ENCODE data around the gene WNT5A. TPM values are rescaled to one million over a fixed set of nuclear protein-coding genes. Genes with fewer than 3 reads are reported as not detected.
A peak's percentile ranks its signal among the peaks of the same experiment; 100 is the strongest.

Gene WNT5A
- polyA plus RNA-seq, 10 donors = 11.4 to 23.0 (median 15.0) TPM

GRCh38 chr3:55453886-55454496, 33.1 kb downstream of the WNT5A start:
- DNase-seq = no peak

DNA sequence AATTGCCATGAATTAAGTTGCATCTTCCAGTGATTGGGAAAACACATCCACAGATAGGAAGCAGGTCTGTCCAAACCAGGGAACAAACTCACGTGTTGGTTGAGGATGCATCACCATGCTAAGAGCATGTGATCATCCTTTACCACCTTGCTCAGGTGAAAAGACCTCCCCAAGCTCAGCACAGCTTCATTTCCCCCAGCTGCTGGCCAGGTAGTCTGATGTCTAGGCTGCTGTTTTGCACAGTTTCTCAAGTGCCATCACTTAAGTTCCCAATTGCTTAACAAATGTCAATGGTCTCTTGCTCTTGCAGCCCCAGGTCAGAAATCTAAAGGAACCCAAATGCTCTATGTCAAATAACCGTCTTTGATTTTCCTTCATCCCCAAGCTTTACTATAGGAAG, 34.2 kb downstream of the WNT5A start:
- no peak for DNase-seq

DNA sequence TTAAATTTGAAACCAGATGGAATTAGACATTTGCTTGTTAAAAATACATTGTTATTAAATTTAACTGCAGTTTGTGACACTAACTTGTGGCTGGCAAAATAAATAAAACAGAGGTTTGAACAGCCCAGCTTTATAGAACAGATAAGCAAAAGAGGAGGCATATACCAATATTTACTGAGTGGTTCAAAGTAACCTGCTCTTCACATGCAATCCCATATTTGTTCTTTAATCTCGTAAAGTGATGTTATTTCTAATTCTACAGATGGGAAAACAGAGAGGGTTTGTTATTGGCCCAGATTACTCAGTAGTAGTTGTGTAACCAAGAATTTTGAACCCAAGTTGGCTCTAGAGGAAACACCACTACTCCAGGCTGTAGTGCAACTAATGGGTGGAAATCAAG, 37.6 kb downstream of the WNT5A start:
- no peak for DNase-seq

- DNase-seq = no peak
Observed at GRCh38 chr3:55446850-55447249, 40.3 kb downstream of the WNT5A start.

DNA sequence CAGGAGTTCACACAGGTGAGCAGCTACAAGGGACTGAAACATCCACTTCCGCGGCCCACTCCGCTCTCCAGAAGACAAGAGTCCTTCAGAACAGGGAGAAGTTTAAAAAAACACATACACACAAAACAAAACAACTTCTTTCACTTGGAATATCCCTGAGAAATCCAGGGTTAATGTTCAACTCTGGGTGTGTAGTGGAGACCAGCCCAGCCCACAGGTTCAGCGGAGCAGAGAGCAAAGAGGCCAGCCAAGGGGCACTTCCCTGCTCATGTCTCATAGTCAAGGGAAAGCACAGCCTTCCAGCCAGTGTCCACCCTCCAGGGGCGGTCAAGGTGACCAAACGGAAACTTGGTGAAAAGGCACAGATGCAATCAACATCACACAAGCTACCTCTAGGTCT, 41.6 kb downstream of the WNT5A start:
- DNase-seq = no peak

DNA sequence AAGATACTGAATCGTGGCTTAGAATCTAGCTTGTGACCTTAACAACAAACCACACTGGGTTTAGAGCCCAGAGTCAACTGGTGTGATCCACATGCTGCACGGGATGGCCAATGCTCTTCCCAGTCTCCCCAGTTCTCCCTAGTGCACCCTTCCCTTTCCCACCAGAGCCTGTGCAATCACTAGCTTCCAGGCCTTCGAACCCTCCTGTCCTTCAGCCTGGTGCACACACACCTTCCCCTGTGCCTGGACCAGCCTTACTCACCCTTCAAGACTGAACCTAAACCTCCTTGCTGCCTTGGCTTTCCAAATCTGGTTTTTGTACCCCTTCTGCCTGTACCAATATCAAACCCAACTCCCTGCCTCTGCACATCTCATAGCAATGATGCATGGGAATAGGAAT, 43.8 kb downstream of the WNT5A start:
- no peak for DNase-seq

- DNase-seq = no peak
Observed at GRCh38 chr3:55442861-55443260, 44.2 kb downstream of the WNT5A start.

- DNase-seq = no peak
Observed at GRCh38 chr3:55441499-55441898, 45.6 kb downstream of the WNT5A start.

DNA sequence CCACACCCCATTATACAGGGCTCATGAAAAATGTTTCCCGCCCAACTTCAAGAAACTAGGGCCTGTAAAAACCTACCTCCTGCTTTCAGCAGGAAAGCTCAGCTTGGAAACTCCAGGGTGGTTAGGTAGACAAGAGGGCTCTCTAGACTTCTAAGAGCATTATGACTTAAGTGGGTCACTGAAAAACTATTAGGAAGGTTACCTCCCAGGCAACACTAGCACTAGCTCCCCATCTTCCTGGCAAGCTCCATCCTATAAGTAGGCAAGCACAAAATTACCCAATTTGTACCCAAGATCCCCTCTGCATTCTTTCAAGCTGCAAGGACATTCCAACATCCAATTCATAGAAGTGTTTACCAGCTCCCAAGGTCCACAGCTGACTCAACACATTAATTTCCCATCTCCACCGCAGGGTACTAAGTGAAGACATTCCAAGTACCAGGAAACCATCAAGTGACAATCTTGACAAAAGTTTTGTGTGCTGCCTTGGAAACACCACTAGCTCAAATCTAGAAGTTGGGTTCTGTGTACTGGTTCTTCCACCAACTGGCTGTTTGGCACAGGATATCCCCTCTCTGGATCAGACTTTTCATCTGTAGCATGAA, 46.9 kb downstream of the WNT5A start:
- no peak for DNase-seq

DNA sequence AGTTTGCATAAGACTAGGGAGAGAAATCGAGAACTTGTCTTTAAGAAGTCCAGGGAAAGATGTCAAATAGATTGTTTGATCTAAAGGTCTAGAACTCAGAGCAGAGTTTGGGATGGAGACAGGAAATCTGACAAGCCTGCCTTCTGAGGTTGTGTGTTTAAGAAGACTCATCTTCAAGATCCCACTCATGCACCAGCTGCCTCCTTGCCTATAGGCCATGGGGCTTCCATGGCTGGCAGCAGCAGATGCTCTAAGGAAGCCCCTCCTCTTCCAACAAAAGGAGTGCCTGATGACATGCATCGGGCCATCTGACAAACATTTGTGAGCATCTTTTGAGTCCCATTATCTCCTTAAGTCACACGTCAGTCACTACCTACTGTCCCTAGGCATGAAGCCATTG, 47.4 kb downstream of the WNT5A start:
- no peak for DNase-seq

GRCh38 chr3:55436644-55437043, 50.5 kb downstream of the WNT5A start:
- DNase-seq = no peak

DNA sequence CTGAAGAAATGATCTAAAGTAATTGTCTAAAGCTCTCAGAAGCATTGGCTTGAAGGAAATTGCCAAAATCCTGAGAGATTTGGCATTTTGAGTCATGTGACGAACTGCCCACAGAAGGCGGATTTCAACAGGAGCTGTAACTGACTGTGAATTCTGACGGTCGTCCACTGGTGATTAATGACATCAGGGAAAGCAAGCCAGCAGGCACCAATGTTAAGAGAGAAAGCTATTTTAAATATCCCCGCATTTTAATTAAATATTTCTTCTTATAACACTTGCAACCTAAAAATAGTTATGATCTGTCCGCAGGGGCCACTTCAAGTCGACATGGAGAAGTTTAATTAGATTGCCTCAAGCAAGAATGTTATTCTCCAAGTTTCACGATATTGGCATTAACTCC, 51.6 kb downstream of the WNT5A start:
- DNase-seq = no peak

GRCh38 chr3:55434789-55435188, 52.3 kb downstream of the WNT5A start:
- DNase-seq = no peak

DNA sequence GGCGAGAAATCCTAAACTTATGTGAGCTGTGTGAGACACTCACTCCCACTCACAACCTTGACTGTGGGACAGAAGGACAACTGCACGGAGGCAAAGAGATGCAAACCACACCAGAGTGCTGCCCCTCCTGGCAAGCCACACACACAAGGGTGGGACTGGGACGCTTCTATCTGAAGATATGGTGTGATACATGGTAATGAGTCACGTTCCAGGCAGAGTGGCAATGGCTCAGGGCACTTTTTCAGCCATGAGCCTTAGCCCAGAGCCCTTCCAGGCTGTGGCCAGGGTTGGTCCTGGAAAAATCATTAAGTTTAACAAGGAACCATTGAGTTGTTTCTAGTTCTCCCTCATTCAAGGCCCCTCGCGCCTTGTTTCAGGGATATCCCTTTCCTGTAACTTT, 56.1 kb downstream of the WNT5A start:
- DNase-seq = no peak

DNA sequence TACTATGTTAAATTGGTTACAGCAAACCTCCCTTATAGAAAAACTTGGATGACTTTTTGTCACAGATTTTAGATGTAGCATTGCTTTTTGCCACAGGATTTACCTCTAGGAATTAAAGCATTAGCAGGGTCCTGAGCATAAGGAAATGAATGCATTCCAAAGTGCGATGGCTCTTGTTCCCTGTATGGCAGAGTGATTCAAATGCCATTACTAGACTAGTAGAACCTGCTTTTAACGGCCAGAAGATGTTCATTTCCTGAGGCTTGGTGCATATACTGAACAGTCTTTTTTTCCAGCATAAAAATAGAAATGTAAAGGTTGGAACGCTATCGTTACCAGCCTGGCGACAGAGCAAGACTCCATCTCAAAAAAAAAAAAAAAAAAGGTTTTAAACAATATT, 59.4 kb downstream of the WNT5A start:
- DNase-seq = no peak

DNA sequence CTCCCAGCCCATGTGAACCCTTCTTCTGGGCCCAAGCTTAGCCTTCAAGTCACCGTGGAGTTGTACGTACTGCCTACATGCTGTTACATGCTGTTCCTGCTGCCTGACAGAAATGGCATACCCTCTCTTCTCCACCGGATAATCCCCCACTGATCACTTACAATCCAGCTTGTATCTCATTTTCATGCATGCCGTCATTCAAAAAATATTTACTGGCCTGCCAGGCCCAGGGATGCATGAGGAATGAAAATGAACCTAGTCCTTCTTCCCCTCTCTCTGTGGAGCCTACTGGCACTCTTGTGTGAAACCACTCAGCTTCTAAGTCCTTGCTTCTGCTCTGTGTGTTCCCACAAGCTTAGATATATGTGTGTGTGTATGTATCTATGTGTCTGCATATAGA, 60.6 kb downstream of the WNT5A start:
- DNase-seq = peak in 1 of 3 donors; percentile 22

DNA sequence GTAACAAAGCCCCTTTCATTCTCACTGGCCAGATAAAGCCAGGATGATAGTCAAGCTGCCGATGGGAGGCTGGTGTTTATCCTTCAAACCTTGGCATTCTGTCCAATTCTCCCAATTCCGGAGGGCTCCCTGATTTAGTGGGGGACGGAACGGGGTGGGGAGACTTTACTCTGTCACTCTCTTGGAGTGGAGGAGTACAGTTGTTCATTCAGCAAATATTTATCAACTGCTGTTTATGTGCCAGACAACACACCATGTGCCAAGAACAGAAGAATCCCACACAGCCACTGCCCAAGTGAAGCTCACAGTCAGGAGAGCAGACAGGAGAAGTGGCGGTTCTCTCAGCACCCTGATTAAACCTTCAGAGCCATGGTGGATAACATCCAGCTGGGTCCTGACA, 63.3 kb downstream of the WNT5A start:
- peak in 1 of 3 donors; percentile 34 for DNase-seq

DNA sequence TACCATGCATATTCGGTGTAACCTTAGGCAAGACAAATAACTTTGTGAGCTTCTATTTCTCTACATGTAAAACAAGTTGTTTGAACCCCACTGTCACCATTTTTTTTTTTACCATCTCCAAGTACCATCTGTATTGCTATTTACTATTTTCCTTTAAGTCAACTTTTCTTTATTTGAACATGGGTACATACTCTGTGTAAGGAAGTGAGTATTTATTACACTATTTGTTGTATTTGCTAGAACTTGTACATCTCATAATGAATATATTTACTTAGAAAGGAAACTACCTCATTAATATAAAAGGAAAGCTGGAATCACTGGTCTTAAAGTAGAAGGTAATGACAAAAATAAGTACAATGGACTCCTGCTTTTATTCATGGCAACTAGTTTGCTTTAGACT, 69.9 kb downstream of the WNT5A start:
- DNase-seq = no peak

DNA sequence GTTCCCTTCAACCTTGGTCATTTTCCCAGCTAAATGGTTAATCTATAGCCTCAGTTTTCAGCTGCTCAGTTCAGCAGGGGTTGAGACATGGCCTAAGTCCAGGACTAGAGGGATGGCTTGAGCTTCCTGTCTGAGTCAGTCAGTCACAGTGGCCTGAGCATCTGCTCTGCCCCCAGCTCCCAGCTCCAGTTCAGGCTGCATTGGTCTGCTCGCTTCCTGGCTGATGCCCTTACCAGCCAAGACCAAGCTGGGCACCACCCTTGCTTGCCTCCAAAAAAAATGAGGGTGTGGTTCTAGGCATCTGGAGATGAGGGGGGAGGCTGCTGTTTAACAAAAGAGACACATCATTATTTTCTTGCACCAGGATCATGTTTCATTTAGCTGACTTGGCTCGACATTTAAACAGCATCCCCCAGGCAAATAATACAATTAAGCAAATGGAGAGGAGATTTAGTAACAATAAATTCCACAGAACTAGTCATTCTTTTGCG, 70.7 kb downstream of the WNT5A start:
- peak; percentile 55 to 83 (median 57) for DNase-seq

Data from muscle of back (tissue), 11 donors.